ENCODE data around the gene TUBB2B.

Gene TUBB2B

DNA sequence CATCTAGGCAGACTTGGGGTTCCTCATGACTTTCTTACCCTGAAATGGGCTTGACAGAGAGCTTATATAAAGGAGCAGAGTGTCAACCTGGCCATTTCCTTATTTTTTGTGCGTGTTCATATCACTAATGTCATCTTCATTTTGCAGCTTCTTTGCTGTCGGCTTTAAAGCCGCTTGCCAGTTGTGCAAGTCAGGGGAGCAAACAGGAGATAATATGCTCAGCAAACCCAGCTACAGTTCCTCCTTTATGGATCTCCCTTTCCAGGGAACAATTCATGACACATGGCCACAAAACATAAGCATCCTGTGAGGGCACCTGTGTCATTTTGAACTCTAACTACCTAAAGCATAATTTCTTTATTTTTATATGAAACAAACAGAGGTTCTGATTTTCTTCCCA, 6.5 kb upstream of the TUBB2B start:
- DNase-seq (ENCODE audit: low read depth, low spot score), result no peak

DNA sequence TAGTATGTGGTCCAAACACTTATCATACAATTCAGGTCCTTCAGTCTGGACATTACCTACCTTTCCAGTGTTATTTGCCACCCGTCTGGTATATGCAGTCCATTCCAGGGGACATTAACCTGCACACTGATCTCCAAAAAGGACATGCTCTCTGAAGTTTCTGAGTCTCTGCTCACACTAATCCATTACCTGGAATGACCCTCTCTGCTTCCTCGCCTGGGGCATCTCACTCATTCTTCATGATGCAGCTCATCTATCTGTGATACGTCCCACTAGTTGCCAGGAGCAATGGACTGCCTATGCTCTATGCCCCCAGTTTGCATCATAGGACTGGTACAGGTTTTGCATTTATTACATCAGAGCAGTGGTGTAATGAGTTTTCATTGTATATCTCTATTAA, 5.9 kb upstream of the TUBB2B start:
- no peak for DNase-seq (ENCODE audit: low read depth, low spot score)

DNA sequence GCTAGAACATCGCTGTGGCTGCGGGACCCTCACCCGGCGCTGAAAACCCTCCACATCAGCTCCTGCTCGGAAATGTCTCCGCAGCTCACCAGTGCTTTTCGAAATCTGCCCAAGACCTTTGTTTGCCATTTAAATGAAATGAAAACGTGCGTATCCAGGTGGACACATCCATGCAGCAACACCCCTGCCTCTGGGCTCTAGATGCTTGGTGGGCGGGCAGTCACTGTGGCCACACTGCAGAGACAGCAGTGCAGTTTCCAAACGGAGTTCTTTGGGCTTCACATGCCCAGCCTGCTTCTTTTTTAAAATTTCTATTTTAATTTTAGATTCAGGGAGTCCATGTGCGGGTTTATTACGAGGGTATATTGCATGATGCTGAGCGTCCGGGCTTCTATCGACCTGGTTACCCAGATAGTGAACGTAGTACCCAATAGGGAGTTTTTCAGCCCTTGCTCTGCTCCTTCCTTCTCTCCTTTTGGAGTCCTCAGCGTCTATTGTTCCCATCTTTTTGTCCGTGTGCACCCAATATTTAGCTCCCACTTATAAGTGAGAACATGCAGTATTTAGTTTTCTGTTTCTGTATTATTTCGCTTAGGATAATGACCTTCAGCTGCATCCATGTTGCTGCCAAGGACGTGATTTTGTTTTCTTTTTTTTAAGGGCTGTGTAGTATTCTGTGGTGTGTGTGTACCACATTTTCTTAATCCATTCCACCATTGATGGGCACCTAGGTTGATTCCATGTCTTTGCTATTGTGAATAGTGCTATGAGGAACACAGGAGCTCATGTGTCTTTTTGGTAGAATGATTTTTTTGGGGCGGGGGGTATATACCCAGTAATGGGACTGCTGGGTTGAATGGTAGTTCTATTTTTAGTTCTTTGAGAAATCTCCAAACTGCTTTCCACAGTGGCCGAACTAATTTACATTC, 4.8 kb upstream of the TUBB2B start:
- no peak for DNase-seq (ENCODE audit: low read depth, low spot score)

DNA sequence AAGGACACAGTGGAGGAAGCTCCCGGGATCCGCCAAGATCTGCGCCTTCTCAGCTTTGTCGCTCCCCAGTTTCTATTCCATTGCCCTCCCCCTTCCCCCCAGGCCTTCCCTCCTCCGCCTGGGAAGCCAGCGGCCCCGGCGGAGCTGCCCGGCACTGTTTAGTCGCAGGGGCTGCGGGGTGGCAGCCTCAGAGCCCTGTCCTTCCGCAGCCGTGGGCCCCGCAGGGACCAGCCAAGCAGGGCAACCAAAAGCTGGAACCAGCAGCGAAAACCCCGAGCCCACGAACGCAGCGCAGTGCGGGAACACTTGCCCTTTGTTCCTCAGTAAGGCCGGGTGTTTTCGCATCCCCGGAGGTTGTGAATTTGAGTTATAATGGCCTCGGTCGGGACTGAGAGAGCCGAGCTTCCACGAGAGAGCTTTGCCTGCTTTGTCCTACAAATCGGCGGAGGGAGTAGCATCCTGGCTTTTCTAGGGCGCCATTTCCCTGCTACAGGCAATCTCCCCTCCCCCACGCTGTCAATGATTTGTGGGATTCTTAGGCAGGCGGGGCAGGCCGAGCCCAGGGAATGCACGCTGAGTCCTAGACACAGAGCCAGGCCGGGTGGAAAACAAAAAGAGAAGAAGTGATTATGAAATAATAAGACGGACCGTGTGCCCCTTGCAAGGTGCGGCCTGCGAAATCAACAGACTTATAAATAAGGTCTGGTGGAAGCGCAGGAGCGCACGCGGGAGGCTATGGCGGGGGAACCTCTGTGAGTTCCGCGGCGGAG, 4.0 kb upstream of the TUBB2B start:
- DNase-seq (ENCODE audit: low read depth, low spot score), result no peak

DNA sequence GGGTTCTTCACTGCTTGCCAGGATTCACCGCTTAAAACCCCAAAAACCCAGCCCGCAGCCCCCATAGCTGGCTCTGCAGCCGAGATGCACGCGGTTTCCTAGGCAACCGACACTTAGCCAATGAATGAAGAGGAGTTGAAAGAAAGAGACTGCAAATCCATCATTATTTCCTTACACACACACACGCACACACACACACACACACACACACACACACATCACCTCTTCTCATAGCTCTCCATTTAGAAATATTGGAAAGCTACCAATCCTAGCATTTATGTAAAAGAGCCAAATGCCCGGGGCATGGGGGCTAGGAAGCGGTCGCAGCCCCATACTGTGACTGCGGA, 3.4 kb upstream of the TUBB2B start:
- DNase-seq (ENCODE audit: low read depth, low spot score), result no peak

DNA sequence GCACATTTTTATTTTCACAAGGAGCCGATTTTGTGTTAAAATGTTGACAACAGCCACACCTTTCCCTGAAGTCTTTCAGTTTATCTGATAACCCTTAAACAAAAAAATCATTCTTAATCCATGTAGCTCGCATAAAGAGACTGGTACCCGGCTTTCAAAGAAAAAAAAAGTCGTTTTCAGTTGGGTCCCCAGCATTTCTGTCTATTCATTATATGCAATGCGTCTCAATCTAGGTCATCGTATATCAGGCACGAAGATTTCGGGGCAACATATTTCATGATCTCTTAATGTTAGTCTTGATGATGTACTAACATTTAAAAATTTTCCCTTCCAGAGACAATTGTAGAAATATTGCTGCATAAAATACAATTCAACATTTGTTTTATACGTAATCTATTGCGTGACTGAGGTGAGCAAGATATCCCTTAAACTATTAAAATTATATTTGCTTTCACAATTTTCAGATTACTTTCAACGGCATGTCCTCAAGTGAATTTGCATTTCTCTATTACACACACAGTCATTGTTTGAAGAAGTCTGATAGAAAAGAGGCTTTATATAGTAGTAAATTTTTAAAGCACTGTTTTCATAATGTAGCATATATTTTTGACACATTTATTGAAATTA, 2.9 kb upstream of the TUBB2B start:
- DNase-seq (ENCODE audit: low read depth, low spot score), result no peak

DNA sequence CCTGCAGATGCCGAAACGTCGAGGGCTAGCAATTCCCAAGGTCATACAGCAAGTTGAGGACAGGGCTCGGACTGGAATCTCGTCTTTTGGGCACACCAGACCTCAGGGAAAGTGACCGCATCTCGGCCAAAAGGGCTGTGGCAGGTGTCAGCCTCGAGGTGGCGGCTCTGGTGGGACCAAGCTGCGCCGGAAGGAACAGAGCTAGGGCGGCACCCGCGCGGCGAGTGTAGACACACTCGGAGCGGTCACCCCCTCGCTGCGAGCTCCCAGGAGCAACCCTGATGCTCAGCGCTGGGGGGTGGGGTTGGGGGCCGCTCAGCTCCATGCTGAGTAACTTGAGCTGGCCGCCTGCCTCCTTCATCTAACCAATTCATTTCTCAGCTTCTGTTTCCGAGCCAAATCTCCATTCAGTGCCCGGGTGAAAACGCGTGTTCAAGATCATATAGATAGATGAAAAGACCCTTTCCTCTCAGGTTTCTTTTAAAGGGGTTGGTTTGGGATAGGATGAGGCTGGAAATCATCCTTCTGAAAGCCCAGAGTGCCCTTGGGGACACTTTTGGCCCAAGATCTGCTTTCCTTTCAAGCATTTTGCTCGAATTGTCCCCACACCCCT, 2.2 kb upstream of the TUBB2B start:
- DNase-seq (ENCODE audit: low read depth, low spot score), result no peak

DNA sequence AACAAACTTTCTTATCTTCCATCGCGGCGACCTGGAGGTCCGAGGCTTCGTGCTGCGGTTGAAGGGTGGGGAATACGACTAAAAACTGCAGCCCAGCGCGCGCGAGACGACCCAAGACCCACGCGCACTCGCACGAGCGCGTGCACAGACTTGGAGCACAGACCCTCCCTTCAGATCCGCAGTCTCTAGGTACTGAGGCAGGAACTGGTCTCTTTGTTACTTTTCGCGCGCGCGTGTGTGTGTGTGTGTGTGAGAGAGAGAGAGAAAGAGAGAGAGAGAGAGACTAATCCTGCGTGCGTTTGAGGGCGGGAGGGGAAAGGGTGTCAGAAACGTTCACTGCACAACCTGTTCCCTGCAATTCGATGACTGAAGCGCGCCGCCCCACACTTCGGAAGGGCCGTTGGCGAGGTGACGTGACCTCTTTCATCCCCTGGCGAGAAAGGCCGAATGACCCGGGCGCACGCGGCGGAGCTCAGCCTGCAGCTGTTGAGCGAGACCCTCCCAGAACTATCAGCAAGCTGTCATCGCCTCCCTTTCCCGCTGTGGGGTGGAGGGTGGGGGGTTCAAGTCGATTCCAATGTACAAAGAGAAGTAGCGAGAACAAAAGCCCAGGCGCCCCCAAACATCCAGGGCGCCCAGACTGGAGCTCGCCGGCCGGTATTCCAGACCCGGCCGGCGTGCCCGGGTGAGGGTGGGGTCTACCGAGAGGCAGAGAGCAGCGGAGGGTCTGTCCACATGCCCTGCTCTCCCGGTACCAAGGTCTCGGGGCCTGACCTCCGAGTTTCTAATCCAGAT, 1.5 kb upstream of the TUBB2B start:
- DNase-seq (ENCODE audit: low read depth, low spot score), result no peak

DNA sequence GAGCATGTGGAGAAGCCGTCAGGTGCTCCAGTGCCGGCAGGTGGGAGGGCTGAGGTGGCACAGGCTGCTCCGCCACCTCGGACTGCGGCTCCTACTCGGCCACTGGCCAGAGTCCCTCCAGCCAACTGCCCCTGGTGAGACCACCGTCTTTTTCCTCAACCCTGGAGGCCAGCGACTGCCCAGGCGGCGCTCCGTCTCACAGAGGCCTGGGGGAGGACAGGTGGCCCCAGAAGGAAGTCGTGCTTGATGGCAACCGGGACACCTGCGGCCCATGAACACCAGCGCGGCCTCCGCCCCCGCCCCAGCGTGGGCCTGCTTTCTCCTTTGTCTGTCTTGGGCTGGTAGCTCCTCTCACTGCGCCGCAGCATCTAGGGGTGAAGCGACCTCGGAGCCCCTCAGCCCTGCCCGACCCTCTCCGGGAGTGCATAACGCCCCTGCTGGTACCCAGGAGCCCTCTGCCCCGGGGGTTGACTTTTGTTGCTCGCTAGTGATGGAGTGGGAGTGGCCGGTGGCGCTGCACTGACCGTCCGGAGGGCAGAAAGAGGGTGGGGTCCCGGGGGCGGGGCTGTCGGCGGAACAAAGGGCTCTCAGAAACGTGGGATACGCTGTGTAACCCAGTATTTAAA, 706 bp upstream of the TUBB2B start:
- no peak for DNase-seq (ENCODE audit: low read depth, low spot score)

DNA sequence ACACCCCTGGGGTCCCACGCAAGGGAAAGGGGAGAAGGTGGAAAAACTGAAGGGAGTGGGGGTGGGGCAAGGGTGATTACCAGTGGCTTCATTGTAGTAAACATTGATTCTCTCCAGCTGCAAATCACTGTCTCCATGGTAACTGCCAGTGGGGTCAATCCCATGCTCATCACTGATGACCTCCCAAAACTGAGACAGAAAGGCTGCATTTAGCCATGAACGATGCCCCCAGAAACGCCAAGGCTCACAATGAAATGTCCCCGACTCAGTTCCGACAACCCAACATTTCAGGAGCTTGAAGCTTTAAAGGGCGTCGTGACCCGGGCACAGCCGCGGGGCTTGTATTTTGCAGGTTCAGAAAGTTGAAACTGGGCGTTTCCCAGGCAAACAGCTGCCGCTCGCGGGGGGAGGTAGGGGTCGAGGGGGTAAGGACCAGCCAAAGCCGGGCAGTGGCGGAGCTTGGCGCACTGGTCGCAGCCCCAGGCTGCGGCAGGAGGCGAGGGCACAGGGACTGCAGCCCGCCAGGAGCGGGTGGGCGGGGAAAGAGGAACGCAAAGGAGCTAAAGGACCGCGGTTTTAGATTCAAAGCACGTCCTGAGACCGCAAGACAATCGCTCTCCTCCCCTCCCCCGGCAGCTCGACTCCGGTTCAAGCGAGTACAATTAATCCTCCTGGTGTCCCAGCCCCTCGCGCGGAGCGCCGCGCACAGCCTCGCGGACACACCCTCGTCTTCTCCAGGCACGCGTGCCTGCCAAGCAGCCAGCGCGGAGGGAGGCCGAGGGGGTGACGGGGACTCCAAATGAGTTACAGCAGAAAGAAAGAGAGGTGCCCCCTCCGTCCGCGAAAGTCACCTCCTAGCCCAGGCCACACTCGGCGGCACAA, 731 bp downstream of the TUBB2B start:
- no peak for DNase-seq (ENCODE audit: low read depth, low spot score)

DNA sequence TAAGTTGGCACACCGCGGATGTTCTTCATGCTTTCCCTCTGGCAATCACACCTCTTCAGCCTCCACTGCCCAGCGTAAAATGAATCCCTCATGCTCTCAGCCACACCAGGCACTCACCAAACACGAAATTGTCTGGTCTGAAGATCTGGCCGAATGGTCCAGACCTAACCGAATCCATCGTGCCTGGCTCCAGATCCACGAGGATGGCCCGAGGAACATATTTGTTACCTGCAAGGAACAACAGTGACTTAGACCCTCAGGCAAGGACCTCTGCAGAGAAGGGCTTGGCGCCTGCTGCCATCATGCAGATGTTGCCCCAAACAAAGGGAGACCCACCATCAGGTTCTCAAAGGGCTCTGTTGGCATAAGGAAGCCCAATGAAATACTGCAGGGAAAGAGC, 1.4 kb downstream of the TUBB2B start:
- no peak for DNase-seq (ENCODE audit: low read depth, low spot score)

DNA sequence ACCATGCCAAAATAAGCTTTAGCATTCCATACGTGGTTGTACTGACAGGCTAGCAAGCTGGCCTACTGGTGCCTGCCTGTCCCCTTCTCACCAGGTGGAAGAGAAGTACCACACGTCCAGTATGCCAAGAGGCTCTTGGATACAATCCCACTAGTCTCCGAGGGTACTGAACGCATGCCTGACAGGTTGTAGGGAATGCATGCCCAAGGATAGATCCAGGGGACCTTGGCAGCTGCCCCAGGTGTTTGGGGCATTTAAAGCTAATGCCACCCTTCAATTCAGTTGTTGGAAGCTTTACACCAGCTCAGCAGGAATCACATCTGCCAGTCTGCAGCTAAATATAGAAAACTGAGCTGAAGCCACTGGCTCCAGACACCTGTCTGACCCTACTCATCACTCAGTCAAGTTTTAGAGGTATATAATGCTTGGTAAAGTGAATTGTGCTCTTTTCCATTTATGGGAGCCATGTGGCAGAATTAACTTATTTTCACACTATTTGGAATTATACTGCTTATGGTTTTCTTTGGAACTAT, 4.9 kb downstream of the TUBB2B start:
- DNase-seq (ENCODE audit: low read depth, low spot score), result no peak

DNA sequence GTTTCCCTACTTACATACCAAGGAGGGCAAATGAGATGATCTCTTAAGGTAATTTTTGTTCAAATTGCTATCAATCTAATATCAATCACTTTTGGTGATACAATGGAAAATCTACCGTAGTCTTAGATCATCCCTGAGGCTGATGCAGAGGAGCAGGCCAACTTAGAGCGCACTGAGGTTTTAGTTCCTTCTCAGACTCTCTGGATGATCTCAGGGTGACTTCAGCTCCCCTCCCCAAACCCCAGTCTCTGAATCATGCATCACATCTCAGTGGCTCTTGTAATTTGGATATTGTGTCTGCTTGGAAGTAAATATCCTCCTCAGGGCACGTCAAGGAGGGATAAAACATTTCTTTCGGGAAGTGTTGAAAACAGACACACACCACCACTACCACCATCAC, 5.9 kb downstream of the TUBB2B start:
- DNase-seq (ENCODE audit: low read depth, low spot score), result no peak

DNA sequence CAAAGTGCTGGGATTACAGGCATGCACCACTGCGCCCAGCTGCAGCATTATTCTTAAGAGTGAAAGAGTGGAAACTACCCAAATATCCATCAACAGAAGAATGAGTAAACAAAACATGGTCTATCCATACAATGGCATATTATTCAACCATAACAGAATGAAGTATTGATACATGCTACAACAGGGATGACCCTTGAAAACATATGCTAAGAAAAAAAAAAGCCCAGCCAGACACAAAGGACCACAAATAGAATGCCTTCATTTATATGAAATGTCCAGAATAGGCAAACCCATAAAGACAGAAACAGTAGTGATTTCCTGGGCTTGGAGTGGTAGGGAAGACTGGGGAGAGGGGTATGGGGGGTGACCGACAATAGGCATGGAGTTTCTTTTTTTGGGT, 7.1 kb downstream of the TUBB2B start:
- DNase-seq (ENCODE audit: low read depth, low spot score), result no peak

DNA sequence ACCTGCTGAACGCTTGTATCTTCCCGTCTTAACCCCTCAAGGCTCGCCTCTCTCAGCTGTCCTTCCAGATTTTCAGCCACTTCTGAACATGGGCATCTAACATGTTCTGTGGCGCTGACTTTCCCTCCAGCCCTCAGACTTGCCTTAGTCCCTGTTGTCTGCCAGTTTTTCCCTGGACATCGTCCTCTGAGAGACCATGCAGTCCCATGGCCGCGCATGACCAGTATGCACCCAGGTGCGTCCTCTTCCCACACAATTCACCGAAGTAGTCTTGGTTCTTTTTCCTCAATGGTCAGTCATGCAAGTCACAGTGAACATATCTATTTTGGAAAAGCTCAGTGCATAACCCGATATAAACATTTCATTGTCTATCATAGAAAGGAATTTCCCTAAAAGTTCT, 9.2 kb downstream of the TUBB2B start:
- DNase-seq (ENCODE audit: low read depth, low spot score), result no peak

DNA sequence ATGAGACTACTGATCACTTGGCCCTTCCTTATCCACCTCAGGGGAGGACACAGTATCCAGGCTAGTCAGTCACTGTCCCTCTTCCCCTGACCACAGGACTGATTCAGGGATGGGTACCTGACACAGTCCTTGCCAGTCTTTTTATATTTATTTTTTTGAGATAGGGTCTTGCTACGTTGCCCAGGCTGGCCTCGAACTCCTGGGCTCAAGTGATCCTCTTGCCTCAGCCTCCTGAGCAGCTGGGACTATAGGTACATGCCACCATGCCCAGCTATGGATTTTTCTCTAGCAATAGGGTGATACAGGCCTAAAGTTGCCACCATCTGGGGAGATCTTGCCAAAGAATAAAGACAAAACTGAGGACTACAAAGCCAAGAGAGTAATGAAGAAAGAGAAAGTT, 10.2 kb downstream of the TUBB2B start:
- DNase-seq (ENCODE audit: low read depth, low spot score), result no peak

DNA sequence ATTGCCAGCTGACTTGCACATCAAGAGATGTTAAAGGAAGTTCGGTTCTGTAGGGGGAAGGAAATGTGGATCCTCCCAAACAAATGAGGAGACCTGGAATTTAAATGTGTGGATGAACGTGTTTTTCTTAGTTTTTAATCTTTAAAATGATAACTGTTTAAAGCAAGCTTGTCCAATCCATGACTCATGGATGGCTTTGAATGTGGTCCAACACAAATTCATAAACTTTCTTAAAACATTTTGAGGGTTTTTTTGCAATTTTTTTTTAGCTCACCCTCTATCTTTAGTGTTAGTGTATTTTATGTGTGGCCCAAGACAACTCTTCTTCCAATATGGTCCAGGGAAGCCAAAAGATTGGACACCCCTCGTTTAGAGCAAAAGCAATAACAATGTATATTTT, 12.6 kb downstream of the TUBB2B start:
- no peak for DNase-seq (ENCODE audit: low read depth, low spot score)

DNA sequence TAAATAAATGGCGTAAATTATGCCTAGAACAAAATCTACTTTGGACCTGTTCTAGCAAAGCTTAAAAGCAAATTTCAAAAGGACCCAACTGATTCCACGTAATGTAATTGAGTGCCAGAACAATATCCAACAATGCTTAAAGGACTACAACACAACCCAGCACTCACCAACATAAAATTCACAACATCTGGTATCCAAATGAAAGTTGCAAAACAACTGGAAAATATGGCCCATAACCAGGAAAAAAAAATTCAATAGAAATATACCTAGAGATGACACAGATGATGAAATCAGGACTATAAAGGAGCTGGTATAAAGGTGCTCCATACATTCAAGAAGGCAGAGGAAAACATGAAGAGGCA, 14.1 kb downstream of the TUBB2B start:
- no peak for DNase-seq (ENCODE audit: low read depth, low spot score)

DNA sequence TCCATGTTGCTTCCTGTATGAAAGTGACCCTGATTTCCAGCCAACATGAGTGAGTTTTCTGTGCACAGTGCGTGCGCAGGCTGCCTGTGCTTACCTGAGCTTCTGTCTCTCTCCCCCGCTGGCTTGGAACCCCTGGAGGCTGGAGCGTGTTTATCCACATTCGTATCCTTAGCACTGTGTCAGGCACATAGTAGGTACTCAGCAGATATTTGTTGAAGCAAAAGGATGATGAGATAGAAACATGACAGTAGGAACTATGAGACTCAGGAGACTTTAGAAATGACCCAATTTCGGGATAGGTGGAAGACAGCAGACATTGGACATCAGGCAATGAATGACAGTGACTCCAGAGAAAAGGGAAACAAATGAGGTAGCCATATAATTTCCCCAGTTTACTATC, 15.2 kb downstream of the TUBB2B start:
- no peak for DNase-seq (ENCODE audit: low read depth, low spot score)

DNA sequence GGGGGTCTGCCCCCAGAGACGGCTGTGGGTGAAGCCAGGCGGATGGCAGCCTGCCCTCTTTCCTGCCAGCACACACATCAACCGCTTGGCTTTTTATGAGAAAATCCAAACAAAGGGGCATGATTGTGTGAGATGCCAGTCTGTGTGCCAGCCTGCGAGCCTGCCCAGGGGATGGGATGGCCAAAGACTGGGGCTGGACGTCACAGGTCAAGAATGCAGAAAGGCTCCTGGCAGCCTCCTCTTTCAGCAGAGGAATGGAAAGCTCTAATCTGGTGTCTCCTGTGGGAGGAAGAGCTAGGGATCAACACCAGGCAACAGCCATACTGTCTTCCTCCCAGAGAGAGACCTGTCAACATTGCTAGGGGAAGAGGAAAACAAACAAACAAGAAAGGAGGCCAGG, 15.8 kb downstream of the TUBB2B start:
- DNase-seq (ENCODE audit: low read depth, low spot score), result no peak
